Hepatocyte (in vitro differentiated cells): Measurements from ENCODE around the gene JARID2. TPM values are rescaled to one million over a fixed set of nuclear protein-coding genes. Genes with fewer than 3 reads are reported as not detected.

Experiments
- DNase-seq: peaks from one replicate; pipeline ENCODE4 v3.0.0-alpha.2; 2016; ENCODE audit warnings: low spot score
- H2AFZ ChIP-seq: fragments of 200-600 bp; sonication (generic); 2 replicates; pipeline ENCODE4 v1.6.0; 2016; ENCODE audit warnings: antibody characterized with exemption, mild to moderate bottlenecking
- H3K27ac ChIP-seq: fragments of 200-600 bp; sonication (generic); 2 replicates; pipeline ENCODE4 v1.5.1; 2016; ENCODE audit warnings: mild to moderate bottlenecking
- H3K27me3 ChIP-seq: fragments of 200-600 bp; sonication (generic); 2 replicates; pipeline ENCODE4 v1.6.1; 2016
- H3K36me3 ChIP-seq: fragments of 200-600 bp; sonication (generic); replicated peaks from 2 replicates; pipeline ENCODE4 v1.5.1; 2016; ENCODE audit warnings: low read depth; ENCODE audit not compliant: insufficient read depth
- H3K4me1 ChIP-seq: fragments of 200-600 bp; sonication (generic); 2 replicates; pipeline ENCODE4 v1.5.1; 2016; ENCODE audit warnings: mild to moderate bottlenecking, moderate library complexity; ENCODE audit not compliant: insufficient read depth
- H3K4me2 ChIP-seq: fragments of 200-600 bp; sonication (generic); 2 replicates; pipeline ENCODE4 v1.6.0; 2016
- H3K4me3 ChIP-seq: fragments of 200-600 bp; sonication (generic); 2 replicates; pipeline ENCODE4 v1.5.1; 2016; ENCODE audit warnings: mild to moderate bottlenecking
- H3K79me2 ChIP-seq: fragments of 200-600 bp; sonication (generic); 2 replicates; pipeline ENCODE4 v1.6.0; 2017; ENCODE audit warnings: mild to moderate bottlenecking
- H3K9me2 ChIP-seq: fragments of 200-600 bp; sonication (generic); replicated peaks from 2 replicates; pipeline ENCODE4 v1.6.0; 2017; ENCODE audit warnings: mild to moderate bottlenecking; ENCODE audit not compliant: insufficient read depth
- H3K9me3 ChIP-seq: fragments of 200-600 bp; sonication (generic); 2 replicates; pipeline ENCODE4 v1.5.1; 2016; ENCODE audit warnings: low read depth, mild to moderate bottlenecking
- H4K20me1 ChIP-seq: fragments of 200-600 bp; sonication (generic); 2 replicates; pipeline ENCODE4 v1.6.0; 2016; ENCODE audit warnings: mild to moderate bottlenecking; ENCODE audit not compliant: insufficient read depth, poor library complexity, severe bottlenecking
- EZH2 ChIP-seq: fragments of 200-600 bp; sonication (generic); IDR thresholded peaks from 2 replicates; pipeline ENCODE4 v1.6.1; 2016; ENCODE audit warnings: antibody characterized with exemption, mild to moderate bottlenecking, borderline replicate concordance
- EZH2phosphoT487 ChIP-seq: fragments of 200-600 bp; sonication (generic); IDR thresholded peaks from one replicate; pipeline ENCODE4 v1.6.1; 2018; ENCODE audit warnings: antibody characterized with exemption, mild to moderate bottlenecking, low read depth, moderate library complexity; ENCODE audit not compliant: unreplicated experiment, severe bottlenecking
- WGBS: methylation state at CpG from one replicate; pipeline ENCODE4 v1.1.6; 2016; ENCODE audit warnings: low lambda C conversion rate; ENCODE audit errors: missing lambda C conversion rate; 5-methylcytosine and 5-hydroxymethylcytosine counted together
- polyA plus RNA-seq: library from polyadenylated mRNA; unstranded; fragments of >200 nt; fragmentation: Nextera tagmentation; extraction: Ambion mirVana; gene quantifications from 2 replicates; pipeline ENCODE4 v1.2.1, GENCODE V29; 2016
- total RNA-seq: library from RNA; depleted of rRNA; stranded (reverse); fragments of >200 nt; gene quantifications from 2 replicates; pipeline ENCODE4 v1.2.3, GENCODE V29; 2014
- TF ChIP-seq, protein P1 (sequence below): fragments of 200-600 bp; sonication (generic); IDR thresholded peaks from 2 replicates; pipeline ENCODE4 v1.5.1; 2016; ENCODE audit warnings: antibody characterized with exemption, mild to moderate bottlenecking; ENCODE audit not compliant: poor library complexity

Gene JARID2
- total and polyA plus RNA-seq, 2 experiments from 2014 or later = 4.6 to 11.6 TPM

DNA sequence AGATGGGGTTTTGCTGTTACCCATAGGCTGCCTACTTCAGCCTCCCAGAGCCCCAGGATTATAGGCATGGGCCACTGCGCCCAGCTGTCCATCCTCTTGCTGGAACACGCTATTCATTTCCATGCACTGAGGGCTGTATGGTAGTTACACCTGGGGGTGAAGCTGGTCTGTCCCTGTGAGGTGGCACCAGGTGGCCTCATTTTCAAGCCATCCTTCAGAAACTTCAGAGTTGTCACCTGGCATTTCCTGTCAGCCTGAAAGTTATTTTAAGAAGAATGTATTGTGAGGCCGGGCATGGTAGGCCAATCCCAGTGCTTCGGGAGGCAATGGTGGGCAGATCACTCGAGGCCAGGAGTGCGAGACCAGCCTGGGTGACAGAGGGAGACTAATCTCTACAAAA, 269.4 kb downstream of the JARID2 start:
- TF ChIP-seq EZH2phosphoT487 (no peak), EZH2 (no peak)
- TF ChIP-seq, protein P1, sequence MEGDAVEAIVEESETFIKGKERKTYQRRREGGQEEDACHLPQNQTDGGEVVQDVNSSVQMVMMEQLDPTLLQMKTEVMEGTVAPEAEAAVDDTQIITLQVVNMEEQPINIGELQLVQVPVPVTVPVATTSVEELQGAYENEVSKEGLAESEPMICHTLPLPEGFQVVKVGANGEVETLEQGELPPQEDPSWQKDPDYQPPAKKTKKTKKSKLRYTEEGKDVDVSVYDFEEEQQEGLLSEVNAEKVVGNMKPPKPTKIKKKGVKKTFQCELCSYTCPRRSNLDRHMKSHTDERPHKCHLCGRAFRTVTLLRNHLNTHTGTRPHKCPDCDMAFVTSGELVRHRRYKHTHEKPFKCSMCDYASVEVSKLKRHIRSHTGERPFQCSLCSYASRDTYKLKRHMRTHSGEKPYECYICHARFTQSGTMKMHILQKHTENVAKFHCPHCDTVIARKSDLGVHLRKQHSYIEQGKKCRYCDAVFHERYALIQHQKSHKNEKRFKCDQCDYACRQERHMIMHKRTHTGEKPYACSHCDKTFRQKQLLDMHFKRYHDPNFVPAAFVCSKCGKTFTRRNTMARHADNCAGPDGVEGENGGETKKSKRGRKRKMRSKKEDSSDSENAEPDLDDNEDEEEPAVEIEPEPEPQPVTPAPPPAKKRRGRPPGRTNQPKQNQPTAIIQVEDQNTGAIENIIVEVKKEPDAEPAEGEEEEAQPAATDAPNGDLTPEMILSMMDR = no peak
- Histone ChIP-seq H3K4me2 (no peak overlapping the region), H4K20me1 (no peaks in the 10 kb centered on the region), H3K4me1 (no peaks in the 10 kb centered on the region), H3K36me3 (no peaks in the 10 kb centered on the region), H3K27ac (no peak overlapping the region), H2AFZ (no peak overlapping the region), H3K27me3 (no peaks in the 10 kb centered on the region), H3K4me3 (no peak overlapping the region), H3K9me2 (no peaks in the 10 kb centered on the region), H3K79me2 (no peaks in the 10 kb centered on the region), H3K9me3 (no peaks in the 10 kb centered on the region)
- DNase-seq = no peak
- WGBS = 94% methylated on average over 6 of the region's 6 CpGs

DNA sequence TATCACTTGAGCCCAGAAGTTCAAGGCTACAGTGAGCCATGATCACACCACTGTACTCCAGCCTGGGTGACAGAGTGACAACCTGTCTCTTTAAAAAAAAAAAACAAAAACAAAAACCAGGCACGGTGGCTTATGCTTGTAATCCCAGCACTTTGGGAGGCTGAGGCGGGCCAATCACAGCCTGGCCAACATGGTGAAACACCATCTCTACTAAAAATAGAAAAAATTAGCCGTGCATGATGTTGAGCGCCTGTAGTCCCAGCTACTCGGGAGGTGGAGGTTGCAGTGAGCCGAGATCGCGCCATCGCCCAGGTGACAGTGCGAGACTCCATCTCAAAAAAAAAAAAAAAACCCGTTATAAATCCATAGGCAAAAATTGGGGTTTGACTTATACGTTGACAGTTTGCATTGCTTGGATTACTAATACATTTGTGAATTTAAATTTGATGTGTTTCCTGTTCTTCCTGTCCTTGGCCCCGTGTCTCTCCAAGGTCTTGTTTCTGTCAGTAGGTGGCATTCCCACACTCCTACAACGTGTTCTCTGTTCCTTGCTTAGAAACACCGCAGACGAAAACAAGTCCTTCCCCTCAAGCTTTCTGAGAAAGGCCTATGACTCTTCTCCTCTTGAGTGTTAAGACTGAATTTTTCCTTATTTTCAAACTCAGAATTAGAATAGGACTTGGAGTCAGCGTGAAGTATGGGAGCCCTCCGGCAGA, 269.9 kb downstream of the JARID2 start:
- no peak overlapping the region for H3K4me2 ChIP-seq
- WGBS = 85% methylated on average over 18 of the region's 18 CpGs
- no peak overlapping the region for H3K27ac ChIP-seq
- TF ChIP-seq, protein P1 = no peak
- no peak for TF ChIP-seq EZH2
- TF ChIP-seq EZH2phosphoT487 = no peak
- H3K36me3 ChIP-seq = no peaks in the 10 kb centered on the region
- no peak overlapping the region for H2AFZ ChIP-seq
- H3K27me3 ChIP-seq = no peaks in the 10 kb centered on the region
- H3K9me3 ChIP-seq = no peaks in the 10 kb centered on the region
- no peak for DNase-seq
- H3K9me2 ChIP-seq = no peaks in the 10 kb centered on the region
- H4K20me1 ChIP-seq = no peaks in the 10 kb centered on the region
- H3K4me1 ChIP-seq = no peaks in the 10 kb centered on the region
- no peaks in the 10 kb centered on the region for H3K79me2 ChIP-seq
- H3K4me3 ChIP-seq = no peak overlapping the region

DNA sequence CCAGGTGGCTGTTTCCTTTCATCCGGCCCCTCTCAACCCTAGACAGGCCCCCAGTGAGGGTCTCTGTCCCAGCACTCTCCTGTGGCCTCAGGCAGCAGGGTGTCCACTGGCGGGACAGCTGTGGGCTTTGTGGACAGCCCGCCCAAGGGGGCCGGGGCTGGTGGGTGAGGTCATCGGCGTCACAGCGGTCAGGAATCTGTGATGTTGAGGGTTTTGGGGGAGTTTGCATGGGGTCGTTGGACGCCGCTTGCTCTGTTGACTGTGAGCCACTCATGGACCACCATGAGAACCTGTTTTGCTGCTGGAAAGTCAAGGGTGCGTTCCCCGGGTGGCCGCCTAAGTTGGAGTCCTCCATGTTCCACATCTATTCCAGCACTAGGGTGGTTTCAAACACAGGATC, 270.5 kb downstream of the JARID2 start:
- Histone ChIP-seq H2AFZ (no peak overlapping the region), H3K4me3 (no peak overlapping the region), H3K9me2 (no peaks in the 10 kb centered on the region), H4K20me1 (no peaks in the 10 kb centered on the region), H3K4me2 (no peak overlapping the region), H3K4me1 (no peaks in the 10 kb centered on the region), H3K79me2 (no peaks in the 10 kb centered on the region), H3K36me3 (no peaks in the 10 kb centered on the region), H3K27ac (no peak overlapping the region), H3K27me3 (no peaks in the 10 kb centered on the region), H3K9me3 (no peaks in the 10 kb centered on the region)
- TF ChIP-seq EZH2 (no peak), EZH2phosphoT487 (no peak)
- TF ChIP-seq, protein P1 = no peak
- DNase-seq = no peak
- 96% methylated on average over 13 of the region's 13 CpGs for WGBS
